ENCODE data around the gene CAMKV.

The CAMKV gene

DNA sequence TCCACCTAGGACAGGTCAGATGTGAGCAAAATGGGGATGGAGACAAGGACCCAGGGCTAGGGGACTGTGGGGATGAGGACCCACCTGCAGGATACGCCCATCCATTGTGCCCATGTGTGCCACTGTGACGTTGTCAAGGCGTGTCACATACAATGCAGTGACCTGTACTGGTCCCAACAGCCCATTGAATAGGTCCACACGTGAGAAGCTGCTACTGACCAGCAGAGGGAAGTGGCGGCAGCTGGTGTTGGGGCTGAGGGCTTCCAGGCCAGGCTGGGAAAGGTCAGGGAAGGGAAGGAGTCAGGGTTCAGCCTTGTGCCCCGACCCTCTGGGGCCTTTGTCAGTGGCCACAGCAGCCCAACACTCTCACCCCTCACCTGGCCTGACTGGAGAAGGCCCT, 29.3 kb upstream of the CAMKV start:
- no peak for DNase-seq (ENCODE audit: extremely low read depth in 1 of 2, low read depth in 1 of 2)

DNA sequence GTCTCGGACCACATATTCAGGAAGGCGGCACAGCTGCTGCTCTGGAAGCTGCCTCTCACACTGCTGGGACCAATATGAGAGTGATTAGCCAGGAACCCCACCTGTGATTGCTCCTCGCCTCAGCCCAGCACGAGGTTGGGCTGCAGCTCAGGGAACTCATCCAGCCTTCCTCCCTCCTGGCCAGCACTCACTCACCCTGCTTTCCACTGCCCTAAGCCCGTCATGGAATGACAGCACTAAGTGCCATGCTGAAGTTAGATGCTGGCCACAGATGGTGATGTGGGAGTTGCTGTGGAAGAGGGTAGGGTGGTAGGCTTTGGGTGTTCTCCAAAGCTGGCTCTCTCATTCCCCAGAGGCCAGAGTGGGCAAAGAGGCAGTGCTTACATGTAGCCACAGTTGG, 26.6 kb upstream of the CAMKV start:
- no peak for DNase-seq (ENCODE audit: extremely low read depth in 1 of 2, low read depth in 1 of 2)

DNA sequence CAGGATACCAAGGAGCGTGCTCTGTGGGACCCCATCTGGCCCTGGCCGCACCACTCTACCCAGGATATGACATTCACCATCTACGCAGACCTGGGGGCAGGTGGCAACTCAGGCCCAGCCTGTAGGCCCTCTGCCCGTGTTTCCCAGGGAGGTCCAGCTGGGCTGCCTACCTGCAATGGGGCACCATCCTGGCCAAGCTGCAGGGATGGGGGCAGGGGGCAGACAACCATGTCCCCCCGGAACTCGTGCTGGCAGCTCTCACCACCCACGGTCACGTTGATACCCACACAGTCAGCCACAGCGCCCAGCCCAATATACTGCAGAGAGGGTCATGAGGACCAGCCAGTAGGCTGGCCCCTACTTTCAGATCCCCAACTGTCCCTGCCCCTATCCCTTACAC, 26.1 kb upstream of the CAMKV start:
- DNase-seq (ENCODE audit: extremely low read depth in 1 of 2, low read depth in 1 of 2) = no peak

DNA sequence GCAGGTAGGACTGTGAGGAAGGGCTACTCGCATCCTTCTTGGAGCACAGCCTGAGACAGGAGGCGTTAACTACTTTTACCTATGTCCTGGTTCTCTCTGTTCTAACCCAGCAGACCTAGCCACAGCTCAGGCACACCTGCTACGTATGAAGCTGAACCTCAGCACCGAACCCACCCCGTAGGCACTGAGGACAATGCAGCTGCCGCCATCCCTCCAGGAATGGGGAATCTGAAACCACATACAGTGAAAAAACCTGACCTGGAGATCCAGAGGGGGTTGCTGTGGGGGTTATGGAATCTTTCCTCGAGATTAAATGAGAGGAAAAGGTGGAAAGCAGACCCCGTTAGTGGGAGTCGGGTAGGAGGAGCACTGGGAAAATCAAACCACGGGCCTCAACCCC, 19.6 kb upstream of the CAMKV start:
- no peak for DNase-seq (ENCODE audit: extremely low read depth in 1 of 2, low read depth in 1 of 2)

DNA sequence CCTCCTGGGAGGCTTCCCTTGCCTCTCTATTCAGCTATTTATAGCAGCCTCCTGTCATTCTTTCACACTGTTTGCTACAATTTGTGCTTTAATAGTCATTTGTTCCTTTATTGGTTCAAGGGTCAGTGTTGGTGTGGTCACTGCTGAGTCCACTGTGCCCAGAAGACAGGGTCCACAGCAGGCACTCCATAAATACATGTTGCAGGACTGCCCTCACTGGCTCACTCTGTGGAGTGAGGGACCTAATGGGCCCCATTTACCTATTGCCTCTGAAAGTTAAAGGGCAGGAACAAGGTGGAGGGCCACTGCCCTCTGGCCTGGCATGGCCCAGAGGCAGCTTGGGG, 17.2 kb upstream of the CAMKV start:
- no peak for DNase-seq (ENCODE audit: extremely low read depth in 1 of 2, low read depth in 1 of 2)

DNA sequence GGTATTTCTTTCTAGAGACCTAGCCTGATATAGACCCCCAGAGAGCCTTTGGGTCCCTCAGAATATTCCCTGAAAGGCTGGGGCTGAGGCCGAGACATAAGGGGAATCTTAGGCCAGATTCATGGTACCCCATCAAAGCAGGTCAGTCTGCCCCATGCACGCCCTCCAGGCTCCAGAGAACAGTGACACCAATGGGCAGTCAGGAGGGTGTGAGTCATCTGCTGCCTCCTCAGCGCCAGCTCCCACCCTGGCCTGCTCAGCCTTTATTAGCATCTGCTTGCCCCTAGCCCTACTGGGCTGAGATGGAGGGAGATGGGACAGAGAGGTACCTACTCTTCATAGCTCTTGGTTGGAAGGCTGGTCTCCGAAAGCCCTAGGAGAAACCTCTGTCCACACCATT, 14.3 kb upstream of the CAMKV start:
- DNase-seq (ENCODE audit: extremely low read depth in 1 of 2, low read depth in 1 of 2) = no peak

DNA sequence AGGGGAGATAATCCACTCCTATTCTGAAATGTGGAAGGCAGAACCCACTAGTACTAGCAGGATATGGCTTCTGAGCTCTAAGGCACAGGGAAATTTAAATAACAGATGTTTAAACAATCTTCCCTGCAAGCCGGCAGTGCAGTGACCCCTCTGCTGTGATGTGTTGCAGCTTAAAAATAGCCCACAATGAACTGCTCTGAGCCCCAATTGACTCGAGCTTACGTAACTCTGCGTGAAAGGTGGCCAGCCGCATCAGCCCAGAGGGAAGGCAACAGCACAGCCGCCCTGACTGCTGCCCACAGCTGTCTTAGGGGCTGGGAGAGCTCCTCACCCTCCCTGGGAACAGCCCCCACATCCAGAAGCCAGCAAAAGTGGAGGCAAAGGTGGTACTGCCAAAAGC, 12.5 kb upstream of the CAMKV start:
- DNase-seq (ENCODE audit: extremely low read depth in 1 of 2, low read depth in 1 of 2) = no peak

DNA sequence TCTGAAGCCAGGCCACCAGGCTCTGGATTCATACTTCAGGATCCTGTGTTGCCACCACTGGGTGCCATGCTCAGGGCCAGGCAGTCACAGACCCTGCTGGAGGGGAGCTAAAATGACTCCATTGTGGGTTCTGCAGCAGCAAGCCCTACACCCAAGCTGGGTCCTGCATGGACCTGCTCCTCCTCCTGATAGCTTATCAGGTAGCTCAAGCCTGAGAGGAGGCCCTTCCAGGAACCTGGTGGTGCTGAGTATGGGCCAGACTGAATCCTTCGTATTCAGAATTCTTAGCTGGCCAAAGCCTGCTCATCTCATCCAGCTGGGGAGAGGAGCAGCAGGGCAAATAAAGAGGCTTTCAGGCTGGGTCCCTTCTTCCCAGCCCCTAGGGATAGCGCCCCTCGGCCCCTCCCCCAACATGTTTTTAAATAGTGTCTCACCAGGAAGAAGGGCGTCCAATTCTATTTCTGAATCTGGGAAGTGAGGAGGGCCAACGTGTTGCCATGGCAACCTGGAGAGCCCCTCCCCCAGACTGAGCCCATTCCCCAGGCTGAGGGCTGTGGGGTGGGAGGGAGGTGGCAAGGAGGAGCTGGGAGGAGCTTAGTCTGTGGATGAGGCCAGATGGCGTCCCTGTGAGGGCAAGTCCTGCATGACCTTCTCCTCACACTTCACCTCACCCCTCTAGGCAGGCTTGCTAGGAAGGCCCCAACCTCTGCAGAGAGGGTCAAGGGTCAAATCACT, 11.0 kb upstream of the CAMKV start:
- no peak for DNase-seq (ENCODE audit: extremely low read depth in 1 of 2, low read depth in 1 of 2)

DNA sequence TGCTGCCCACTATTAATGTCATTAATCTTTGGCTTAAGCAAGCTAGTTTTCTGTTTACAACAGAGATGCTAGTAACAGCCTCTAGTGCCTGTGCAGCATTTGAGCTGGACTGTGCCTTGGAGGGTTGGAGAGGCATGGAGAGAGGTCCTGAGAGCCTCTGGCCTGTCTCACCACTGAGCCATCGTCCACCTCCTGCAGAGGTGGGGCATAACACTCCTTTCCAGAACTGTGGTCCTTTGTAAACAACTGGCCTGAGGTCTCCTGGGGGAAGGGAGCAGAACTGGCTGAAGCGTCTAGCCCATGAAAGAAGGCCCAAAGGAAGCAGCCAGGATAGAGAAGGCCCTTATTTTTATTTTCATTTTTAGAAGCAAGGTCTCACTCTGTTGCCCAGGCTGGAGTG, 10.0 kb upstream of the CAMKV start:
- DNase-seq (ENCODE audit: extremely low read depth in 1 of 2, low read depth in 1 of 2) = no peak

DNA sequence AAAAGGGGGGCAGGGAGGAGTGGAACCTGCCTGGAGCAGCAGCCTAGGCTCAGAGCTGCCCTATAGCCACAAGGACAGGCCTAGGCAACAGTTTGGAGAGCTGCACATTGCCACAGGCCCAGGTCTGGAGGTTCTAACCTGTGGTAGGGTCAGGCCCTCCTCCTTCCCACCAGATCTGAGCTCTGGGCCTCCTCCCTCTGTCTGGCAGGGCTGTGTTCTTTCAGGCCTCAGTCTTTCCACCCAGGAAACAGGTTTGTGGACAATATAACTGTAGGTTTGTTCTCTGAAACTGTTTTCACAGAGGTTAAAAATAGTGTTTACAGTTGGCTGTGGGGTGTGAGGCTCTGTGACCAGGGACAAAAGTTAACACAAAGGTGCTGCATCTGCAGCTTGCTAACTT, 9.0 kb upstream of the CAMKV start:
- no peak for DNase-seq (ENCODE audit: extremely low read depth in 1 of 2, low read depth in 1 of 2)

DNA sequence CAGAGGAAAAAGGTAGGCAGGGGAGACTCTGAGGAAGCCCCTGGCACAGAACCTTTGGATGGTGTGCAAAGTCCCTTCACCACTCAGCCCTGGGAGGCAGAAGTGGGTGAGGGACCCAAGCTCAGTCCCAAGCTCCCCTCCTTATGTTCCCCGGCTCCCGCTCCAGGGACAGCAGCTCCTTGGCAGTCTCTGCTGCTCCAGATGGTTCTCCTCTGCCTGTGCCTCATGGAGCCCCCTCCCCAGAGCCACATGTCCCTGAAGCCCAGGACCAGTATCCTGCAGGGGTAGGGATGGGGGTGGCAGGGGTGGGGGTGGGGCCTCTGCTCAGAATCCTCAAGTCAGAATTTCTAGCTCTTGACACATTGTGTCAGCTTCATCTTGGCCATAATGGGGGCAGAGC, 8.0 kb upstream of the CAMKV start:
- no peak for DNase-seq (ENCODE audit: extremely low read depth in 1 of 2, low read depth in 1 of 2)

DNA sequence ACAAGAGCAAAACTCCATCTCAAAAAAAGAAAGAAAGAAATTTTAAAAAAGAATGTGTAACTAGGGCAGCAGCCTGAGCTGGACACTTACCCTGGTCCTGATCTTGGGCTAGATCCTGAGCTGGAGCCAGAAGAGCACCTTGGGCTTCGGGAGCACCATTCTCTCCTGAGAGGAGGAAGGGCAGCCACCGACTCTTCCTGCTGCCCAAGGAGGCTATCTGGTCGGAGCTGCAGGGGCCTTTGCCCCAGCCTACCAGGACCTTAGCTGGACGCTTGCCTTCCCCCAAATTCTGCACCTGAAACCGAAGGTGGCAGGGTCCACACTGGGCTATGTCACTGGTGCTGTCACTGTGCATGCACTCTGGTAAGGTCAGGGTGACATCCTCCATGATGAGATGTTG, 6.9 kb upstream of the CAMKV start:
- DNase-seq (ENCODE audit: extremely low read depth in 1 of 2, low read depth in 1 of 2) = no peak

DNA sequence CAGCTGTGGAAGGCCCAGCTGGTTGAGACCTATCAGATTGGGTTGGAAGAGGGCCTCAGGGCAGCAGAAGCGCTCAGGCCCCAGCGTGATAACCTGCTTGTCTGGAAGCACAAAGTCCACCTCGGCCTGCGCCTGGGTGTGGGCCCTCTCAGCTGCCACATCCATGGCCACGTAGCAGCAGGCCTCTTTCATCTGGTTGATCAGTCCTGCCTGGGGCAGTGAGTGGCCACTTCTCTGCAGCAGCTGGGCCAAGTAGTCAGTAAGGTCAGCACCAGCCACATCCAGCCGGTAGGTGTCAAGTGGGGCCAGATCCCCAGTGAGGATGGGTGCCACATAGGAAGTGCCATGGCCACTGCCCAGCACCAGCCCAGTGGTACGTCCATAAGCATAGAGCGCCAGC, 3.9 kb upstream of the CAMKV start:
- no peak for DNase-seq (ENCODE audit: extremely low read depth in 1 of 2, low read depth in 1 of 2)

DNA sequence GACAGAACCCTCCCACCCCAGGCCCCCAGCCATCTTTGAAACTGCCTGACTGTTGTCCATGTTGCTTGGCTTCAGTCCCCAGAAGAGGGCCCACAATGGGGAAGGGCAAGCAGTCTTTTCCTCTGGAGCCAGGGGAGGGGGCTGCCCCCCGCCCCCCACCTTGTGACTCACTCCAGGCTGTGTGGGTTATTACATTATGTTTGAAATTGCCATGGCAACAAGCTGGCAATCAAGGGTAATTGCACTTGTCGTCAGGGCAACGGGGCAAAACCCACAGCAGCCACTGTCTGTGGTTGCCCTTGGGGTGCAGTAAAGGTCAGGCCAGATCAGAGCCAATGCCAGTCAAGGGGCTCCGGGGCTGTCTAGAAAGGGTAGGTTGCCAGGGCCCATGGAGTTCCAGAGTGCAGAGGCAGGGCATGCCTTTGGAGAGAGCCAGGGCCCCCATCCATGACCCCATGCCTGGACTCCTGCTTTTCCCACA, 3.1 kb upstream of the CAMKV start:
- no peak for DNase-seq (ENCODE audit: extremely low read depth in 1 of 2, low read depth in 1 of 2)

DNA sequence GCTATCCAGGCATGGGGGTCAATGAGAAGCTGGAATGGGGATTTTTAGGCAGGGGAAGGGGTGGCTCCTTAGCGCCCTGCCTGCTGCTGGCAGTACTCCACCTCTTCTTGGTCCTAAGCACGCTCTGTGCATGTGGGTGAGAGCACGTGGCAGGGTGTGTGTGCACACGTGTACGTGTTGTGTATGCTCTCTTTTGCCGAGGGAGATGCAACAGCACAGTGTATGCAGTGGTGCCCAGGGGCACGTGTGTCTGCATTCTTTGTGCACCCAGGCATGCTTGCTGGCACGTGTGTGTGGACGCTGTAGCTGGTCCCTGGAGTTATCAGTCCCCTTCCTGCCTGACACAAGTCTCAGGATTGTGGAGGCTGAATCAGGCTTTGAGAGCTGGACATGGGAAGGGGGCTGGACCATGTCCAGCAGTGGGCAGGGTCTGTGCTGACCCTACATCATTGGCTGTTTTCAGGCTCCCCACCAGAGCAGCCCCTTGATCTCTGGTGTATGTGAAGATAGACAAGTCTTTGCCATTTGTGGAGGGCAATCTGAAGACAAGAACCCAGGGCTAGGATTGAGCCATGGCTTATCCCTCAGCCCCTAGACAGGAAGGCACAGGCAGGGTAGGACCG, 1.9 kb upstream of the CAMKV start:
- DNase-seq (ENCODE audit: extremely low read depth in 1 of 2, low read depth in 1 of 2) = no peak

DNA sequence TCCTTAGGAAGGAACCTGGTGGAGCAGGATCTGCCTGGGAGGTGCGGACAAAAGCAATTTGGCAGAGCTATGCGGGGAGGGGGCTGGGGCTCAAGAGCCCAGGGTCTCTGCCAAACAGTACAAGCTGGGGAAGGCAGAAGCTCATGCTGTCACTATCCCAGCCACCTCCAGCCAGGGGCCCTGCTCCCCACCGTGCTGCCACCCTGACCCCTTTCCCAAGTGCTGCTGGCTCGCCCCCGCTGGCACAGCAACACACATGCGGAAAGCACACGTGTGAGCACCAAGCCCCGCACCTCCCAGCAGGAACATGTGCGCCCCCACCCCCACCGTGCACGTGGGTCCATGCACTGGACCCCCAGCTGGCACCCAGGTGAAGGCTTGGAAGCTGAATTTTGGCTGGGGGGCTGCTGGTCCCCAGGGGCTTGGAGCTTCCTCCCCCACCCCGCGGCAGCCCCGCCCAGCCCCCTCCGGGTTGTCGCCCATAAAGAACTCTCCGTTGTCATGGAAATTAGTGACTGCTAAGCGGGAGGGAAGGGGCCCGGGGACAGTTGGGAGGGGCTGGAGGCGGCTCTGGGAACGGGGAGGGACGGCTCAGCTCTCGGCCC, 742 bp downstream of the CAMKV start:
- DNase-seq (ENCODE audit: extremely low read depth in 1 of 2, low read depth in 1 of 2) = no peak

DNA sequence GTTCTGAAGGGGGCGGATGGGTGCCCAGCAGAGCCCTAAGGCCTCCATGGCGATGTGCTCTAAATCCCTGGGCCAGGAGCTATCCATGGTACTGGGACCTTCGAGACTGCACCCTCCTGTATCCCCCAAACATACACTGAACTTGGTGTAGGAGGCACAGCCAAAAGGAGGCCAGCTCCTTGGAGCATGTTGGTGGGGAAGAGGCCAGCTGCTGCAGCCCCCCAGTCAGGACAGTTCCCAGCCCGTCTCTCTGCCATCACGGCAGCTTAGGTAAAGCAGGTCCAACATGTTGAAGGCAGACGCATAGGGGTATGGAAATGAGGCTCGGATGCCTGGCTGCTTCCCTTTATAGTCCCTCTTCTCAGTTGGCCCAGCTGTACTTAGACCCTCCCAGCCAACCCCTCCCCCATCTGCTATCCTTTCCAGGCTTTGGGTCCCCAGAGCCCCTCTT, 1.8 kb downstream of the CAMKV start:
- no peak for DNase-seq (ENCODE audit: extremely low read depth in 1 of 2, low read depth in 1 of 2)

DNA sequence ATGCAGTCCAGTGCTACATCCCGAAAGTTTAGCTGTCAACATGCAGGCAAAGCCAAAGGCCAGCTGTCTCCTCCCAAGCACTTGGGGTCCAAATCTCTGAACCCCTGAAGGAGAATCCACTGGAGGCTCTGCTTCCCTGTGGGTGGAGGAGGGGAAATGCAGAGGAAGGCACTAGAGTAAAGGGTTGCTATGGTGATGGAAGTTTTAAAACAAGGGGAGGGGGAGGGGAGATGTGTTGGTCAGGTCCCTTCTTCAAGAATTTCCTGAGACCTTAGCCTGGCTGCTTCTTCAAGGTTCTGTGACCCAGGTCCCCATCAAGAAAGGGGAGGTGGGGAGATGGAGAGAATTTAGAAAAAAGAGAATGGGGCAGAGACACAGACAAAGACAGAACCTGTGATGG, 2.3 kb downstream of the CAMKV start:
- no peak for DNase-seq (ENCODE audit: extremely low read depth in 1 of 2, low read depth in 1 of 2)

DNA sequence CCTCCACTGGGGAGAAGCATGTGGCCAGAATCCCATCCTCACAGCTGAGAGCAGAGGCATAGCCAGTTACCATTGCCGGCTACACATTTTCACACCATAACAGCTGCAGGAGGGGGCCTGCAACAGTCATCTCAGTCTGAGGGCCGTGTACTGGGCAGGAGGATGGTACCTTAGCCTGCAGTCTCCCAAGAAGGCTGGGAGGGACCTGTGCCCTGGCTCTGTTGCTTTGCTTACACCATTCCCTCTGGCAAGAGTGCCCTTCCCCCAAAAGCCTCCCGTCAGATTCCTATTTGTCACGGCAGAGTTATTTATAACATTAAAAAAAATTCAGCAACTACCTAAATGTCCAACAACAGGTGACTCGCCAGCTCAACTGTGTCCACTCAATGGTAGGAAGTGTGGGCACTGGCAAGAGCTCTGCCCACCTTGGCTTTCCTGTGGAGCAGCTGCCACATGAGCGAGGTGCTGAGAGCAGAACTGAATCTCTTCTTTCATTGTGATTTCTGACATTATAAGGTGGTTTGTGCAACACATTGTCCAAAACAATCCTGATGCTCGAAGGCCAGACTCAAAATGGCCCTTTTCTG, 4.4 kb downstream of the CAMKV start:
- DNase-seq (ENCODE audit: extremely low read depth in 1 of 2, low read depth in 1 of 2) = no peak

DNA sequence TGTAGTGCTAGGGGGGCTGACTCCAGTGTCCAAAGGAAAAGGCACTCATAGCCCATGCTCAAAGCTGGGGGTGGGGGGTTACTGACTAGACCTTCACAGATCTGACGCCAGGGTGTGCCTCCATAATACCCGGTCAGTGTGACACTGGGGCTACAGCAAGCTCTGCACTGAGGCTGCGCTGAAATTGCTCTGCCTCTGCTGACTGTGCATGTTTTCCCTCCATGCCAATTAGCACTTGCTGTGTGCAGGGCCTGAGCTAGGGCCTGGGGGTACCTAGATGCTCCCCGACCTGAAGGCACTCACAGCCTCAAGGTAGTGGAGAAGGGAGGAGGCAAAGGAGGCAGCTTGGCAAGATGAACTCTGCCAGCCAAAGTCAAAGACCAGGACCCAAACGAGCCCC, 5.2 kb downstream of the CAMKV start:
- DNase-seq (ENCODE audit: extremely low read depth in 1 of 2, low read depth in 1 of 2) = no peak

DNA sequence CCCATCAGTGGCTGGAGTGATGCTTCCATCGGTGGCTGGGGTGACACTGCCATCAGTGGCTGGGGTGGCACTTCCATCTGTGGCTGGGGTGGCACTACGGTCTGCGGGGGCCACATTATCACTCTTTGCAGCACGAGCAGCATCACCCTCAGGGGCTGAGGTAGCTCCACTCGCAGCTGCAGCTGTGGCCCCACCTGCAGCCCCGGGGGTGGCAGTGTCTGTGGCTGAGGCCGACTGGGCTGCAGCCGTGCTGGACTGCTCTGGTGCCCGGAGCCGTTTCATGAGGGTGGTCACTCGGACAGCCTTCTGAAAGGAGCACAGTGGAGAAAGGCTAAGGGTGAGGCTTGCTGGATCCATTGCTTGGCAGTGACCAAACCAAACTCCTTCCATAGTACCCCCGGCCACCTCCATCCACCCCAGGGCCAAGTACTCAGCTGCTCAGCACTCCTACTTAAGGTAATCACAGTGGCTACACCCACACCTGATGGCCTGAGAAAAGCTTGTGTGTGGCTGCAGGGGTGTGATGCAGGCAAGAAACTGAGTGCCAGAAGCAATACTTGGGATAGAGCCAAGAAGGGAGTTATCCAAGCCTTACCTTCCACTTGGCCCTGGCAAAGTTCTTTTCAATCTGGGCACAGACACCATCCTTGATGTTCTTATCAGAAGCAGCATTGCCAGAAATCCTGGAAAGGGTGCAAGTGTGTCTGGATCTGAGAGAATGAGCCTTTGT, 10.0 kb downstream of the CAMKV start:
- no peak for DNase-seq (ENCODE audit: extremely low read depth in 1 of 2, low read depth in 1 of 2)
